Right hindlimb (tissue), 1 donor: ENCODE data around the gene KRT80.

Experiments used
- DNase-seq: peaks from one replicate; pipeline ENCODE4 v3.0.0-alpha.2; 2018

Gene KRT80

DNA sequence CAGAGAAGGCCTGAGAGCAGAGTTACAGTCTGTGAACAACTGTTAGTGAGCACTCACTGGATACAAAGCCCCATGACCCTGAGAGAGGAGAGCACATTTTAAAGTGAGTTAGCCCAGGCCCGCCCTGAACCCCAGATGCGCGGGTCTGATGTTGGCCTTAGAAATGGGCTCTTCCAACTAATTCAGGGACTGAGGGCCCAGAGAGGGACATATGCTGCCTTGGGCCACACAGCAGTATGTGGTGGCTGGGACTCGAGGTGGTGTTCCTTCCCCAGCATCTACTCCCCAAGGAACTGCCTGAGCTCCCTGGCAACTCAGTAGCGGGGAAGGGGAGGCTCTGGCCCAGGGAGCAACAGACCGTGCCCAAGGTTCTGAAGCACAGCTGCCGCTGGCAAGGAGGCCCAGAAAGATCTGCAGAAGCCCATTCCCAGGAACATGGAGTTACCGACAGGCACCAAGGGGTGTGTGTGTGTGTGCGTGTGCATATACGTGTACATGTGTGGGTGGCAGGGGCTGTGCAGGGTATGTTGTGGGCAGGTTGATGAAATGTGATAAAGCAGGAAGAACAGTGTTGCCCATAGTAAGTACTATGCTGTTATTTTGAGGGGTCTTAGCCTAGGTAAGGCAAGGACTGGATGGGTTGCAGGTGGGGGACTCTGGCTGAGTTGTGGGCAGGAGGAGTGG is 40.5 kb downstream of the KRT80 start:
- no peak for DNase-seq

- no peak for DNase-seq
Measured at GRCh38 chr12:52149651-52150241, 42.1 kb downstream of the KRT80 start.

DNA sequence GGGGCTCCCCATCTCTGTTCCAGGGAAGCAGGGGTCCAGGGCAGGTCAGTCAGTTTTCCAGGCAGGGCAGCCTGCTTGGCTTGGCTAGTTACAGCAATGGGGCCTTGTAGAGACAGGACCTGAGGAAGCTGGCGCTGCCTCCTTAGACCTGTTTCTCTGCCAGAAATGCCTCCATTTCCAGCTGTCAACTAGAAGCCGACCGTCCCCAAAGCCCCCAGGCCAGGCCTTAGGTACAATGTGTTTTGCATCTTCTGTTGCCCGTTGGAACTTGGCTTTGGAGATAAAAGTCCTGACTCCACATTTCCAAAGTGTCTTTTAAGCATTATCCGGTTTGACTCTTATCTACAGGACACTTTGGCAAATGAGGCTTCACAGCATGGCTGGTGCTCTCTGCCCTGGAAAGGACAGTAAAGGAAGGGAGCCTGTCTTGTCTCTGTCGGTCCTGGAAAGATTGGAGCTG is 42.6 kb downstream of the KRT80 start:
- DNase-seq: no peak

DNA sequence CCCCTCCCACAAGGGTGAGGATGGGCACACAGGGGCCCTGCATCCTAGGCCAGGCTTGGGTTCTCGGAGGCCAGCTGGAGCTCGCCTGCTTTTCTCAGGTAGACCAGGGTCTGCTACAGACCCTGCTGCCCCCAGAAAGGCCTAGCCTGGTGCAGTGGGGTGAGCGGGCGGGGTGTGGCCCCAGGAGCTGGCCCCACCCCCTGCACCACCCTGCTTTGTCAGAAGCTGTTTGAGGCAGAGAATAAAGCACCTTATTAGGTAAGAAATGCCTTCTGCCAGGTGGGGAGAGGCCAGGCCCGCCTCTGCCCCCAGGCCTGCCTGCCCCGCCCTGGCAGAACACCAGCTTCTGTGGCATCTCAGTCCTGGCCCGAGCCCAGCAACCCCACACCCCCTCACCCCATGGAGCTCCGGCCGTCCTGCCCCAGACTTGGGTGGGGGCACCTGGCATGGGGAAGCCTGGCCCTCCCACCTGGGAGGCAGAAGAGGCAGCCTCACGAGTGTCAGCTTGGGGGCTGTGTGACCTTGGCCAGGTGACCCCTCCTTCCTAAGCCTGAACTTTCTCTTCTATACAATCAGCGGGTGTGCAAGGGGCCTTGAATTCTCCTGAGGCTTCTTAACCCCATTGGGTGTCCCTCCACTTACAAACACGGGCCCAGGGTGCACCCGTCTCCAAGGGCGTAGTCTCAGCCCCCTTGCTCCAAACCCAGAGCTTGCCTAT is 43.2 kb downstream of the KRT80 start:
- DNase-seq: no peak

- no peak for DNase-seq
Measured at GRCh38 chr12:52147964-52148463, 43.8 kb downstream of the KRT80 start.

DNA sequence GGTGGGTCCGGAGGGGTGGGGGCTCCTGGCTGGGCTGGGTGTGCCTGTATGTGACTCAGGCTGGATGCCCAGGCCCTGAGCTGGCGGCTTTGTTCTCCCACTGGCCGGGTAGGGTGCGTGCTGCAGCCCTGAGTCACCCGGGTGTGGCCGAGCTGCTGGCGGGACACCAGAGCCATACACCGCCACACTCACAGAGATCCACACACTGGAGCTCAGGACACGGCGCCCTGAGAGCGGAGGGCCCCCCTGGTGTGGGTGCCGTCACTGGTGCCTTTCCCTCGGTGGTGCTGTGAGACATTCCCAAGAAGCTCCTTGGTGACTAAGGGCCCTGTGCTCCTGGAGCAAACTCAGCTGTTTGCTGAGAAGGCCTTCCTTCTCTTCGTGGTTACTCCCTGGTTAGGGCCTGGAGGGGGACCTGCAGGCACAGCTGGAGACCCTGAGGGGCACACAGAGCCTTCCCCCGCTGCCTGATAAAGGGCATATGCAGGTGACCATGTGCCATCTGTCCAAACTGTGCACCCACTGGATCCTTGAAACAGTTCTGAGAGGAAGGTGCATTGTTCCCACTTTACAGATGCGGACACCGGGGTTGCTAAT is 44.3 kb downstream of the KRT80 start:
- DNase-seq: peak; percentile 84

GRCh38 chr12:52146822-52147366 is 44.9 kb downstream of the KRT80 start:
- no peak for DNase-seq

DNA sequence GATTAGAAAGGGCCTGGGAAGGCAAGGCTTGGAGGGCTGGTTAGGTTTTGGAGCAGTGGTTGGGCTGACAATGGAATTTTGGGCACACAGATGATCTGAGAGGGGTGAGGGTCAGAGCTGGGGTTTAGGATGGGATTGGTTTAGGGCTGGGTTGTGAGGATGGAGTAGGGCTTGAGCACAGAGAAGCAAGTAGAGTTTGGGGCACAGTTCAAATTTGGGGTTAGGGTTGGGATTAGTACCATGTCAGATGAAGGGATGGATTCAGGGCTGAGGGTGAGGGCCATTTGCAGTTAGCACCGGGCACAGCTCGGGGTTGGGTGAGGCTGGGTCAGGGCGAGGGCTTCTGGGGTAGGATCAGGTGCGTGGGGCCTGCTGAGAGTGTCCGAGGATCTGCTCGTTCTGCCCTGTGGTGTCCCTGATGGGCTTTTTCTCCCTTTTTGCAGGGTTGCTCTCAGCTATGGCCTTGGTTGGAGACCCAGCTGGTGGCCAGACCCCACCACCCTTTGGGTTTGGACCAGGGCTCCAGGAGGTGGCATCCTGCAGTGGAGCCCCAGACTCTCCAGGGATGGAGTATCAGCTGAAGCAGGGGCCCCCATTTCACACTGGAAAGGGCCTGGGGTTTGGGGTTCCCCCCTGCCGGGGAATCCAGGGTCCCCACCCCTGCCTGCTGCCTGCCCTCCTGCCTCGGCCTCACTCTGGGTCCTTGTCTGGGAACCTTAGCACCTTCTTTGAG is 45.6 kb downstream of the KRT80 start:
- no peak for DNase-seq

GRCh38 chr12:52145228-52146088 is 46.4 kb downstream of the KRT80 start:
- DNase-seq: no peak

DNA sequence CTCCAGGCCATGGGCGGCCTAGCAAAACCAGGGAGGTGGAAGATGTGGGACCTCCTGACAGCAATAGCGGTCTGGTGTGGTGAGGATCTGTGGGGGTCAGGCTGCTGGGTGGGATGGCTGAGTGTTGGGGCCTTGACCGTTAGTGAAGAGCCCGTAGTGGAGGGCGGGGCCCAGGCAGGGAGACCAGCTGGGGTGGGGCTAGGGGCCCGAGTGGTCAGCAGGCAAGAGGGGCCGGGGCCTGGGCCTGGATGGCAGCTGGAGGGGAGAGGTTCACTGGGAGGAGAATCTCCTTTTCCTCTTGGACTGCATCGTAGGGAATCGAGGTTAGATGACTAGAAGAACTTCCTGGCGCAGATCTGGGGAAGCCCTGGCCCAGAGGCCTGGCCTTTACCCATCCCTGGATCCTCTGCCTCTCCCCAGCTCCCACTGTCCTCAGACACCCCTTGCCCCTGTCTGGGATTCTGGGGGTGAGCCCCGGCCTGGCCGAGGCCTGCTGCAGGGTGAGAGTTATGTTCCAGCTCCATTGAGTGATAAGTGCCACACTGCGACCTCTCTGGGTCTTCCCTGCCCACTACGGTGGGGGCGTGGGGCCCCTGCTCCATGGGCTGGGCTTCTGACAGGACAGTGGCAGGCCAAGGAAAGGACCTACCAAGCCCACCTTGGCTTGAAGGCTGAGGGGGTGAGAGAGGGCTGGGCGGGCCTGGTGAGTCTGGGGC is 47.1 kb downstream of the KRT80 start:
- no peak for DNase-seq

DNA sequence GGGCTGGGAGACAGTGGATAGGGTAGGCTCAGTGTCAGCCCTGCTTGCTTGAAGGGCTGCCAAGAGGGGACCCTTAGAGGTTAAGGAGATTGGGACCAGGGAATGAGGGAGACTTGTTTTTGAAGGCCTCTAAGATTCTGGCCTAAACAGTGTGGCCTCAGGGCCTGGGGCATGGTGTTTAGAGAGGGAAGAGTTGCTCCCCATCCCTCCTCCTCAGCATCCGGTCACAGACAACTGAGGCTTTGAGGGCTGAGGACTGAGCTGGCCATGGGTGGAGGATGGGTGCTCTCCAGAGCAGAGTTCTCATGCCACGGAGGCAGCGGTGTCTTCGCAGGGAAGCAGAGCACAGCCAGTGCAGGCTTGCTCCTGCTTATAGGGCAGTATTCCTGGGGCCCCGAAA is 49.4 kb downstream of the KRT80 start:
- DNase-seq: no peak

DNA sequence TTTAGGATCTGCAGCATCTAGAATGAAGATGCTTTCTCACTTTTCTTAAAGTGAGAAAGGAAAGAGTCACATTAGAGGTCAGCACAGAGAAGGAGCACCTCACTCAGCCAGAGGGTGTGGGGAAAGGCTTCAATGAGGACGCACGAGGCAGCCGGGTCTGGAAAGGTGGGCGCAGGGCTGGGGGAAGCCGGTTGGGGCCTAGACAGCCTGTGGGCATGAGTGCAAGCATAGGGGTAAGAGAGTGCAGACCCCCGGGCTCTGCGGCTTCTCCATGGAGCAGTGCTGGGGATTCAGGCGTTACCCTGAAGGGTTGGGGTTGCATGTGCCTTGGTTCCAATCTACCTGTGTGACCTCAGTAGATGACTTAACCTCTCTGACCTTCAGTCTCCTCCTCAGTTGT is 49.9 kb downstream of the KRT80 start:
- no peak for DNase-seq

GRCh38 chr12:52141306-52141705 is 50.5 kb downstream of the KRT80 start:
- no peak for DNase-seq

GRCh38 chr12:52139579-52140062 is 52.2 kb downstream of the KRT80 start:
- DNase-seq: no peak

GRCh38 chr12:52139147-52139546 is 52.7 kb downstream of the KRT80 start:
- DNase-seq: peak; percentile 12

GRCh38 chr12:52137746-52138145 is 54.1 kb downstream of the KRT80 start:
- peak; percentile 10 for DNase-seq

DNA sequence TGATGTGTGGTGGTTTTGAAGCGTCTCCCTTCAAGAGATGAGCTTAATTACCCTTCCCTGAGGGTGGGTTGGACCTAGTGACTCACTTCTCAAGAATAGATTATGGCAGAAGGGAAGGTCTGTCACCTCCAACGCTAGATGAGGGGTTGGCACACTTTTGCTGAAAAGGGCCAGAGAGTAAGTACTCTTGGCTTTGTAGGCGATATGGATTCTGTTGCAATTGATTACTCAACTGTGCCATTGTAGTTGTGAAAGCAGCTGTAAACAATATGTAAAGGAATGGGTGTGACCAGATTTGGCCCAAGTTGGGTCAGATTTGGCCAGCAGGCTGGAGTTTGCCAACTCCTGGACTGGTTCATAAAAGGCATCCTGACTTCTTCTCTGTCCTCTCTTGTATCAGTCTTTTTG is 59.1 kb downstream of the KRT80 start:
- DNase-seq: no peak

DNA sequence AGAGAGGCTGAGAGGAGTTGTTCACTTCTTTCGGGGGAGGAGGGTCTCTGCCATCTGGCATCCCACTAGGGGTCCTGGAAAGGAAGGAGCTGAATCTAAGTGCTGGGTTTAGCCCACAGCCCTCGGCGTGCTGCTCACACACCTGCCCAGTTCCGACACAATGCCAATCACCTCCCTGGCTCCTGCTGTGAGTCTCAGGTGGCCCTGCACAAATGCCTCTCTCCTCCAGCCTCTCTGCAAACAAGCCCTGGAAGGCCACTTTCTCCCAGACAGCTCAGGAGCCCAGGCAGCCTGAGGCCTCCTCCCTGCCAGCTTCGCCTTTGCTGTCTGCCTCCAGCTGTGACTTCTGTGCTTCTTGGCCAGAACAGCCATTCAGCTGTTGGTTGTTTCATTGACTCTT is 61.1 kb downstream of the KRT80 start:
- no peak for DNase-seq

- DNase-seq: no peak
Measured at GRCh38 chr12:52127683-52128450, 63.9 kb downstream of the KRT80 start.
